GM19025 (cell line): Measurements from ENCODE around the gene REL.

ENCODE experiments used
- ATAC-seq: cut with Tn5 transposase; IDR thresholded peaks from one replicate; pipeline ENCODE4 v1.9.1; 2021; ENCODE audit warnings: mild to moderate bottlenecking, low read depth, moderate library complexity; ENCODE audit not compliant: unreplicated experiment

Gene REL

DNA sequence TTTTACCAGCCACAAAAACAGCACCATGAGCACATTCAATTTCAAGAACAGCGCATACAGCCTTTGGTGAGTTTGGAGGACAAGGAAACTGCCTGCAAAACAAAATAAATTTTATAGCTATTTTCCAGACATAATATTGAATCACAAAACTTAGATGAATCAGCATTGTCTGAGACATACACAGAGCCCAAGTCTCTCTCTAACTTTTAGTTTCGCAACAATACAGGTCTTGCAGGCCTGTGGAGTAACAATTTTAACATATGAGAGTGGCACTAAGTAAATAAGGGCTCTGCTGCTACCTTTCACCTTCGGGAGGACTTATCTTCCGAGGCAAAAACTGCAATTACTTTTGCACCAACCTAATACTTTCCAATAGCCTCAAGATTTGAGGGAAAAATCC lies 80.1 kb downstream of the REL start:
- no peak for ATAC-seq

DNA sequence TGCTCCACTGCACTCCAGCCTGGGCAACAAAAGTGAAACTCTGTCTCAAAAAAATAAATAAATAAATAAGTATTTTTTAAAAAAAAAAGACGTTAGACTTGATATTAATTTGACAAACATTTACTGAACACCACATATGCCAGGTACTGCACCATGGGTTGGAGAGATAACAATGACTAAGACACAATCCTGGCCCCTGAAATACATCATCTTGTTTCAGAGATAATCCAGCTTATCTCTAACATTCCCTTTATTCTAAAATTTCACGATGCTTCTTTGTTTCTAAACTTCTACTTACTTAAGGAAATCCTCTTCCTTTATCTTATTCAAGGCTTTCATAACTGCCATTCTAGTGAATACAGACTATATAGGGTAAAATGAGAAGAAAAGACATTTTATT lies 81.2 kb downstream of the REL start:
- no peak for ATAC-seq

DNA sequence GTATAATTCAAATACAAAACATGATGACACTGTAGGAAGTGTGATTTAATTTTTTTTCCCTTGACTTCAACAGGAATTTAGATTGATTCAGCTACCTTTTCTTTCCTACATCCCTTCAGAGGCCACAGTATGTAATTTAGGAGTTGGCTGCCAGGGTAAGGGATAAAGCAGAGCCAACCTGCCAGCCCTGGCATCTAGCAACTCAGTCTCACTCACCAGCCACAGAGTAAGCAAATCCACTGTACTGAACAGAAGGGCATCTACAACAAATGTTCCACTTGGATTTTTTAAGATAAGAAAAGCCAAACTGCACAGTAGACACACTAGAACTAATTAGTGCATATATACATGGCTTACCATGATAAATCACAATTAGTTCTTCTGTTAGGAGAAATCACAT lies 81.8 kb downstream of the REL start:
- ATAC-seq, result no peak

DNA sequence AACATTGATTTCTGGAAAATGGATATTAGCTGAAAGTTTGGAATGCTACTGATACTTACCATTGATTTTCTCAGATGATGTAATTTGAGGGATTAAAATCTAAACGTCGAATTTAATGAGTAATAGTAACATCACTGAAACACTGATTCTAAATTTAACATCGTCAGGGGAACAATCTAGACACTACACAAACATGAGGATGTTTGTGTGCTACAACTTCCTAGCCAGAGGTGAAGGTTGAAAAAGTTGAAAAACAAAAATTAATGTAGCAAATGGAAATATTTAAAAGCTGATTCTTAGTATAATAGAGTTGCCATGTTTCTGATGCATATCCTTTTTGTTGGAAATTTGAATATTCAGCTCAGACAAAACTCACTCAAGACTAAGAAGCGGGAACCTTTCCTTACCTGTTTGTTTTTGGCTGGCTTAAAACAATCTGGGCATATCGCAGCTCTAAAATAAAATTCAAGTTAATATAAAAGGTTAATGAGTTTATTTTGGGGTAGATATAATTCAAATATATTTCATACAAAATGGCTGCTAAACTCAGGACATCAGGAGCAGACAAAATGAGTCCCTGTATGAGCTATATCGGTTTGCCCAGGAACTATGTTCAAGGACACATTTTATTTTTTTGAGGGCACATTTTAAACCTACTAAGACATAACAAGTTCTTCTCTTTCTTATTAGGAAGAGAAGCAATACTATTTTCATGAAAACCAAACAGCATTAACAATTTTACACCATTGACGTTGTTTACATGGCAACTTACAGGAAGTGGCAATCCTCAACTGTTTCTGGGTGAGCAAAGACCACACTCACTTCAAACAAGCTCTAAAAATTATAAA lies 83.5 kb downstream of the REL start:
- ATAC-seq, result no peak

DNA sequence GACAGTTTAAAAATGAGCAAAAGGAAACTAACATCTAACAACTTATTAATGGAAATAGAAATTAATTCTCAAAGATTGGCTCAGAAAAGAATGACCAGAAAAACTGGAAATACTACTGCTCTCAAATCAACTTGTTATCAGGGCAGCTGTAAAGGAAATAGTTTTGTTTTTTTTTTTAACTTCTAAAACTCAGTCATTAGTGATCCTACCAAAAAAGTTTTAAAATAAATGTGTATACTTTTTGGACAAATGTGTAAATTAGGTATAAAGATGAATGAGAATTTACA lies 84.1 kb downstream of the REL start:
- no peak for ATAC-seq

DNA sequence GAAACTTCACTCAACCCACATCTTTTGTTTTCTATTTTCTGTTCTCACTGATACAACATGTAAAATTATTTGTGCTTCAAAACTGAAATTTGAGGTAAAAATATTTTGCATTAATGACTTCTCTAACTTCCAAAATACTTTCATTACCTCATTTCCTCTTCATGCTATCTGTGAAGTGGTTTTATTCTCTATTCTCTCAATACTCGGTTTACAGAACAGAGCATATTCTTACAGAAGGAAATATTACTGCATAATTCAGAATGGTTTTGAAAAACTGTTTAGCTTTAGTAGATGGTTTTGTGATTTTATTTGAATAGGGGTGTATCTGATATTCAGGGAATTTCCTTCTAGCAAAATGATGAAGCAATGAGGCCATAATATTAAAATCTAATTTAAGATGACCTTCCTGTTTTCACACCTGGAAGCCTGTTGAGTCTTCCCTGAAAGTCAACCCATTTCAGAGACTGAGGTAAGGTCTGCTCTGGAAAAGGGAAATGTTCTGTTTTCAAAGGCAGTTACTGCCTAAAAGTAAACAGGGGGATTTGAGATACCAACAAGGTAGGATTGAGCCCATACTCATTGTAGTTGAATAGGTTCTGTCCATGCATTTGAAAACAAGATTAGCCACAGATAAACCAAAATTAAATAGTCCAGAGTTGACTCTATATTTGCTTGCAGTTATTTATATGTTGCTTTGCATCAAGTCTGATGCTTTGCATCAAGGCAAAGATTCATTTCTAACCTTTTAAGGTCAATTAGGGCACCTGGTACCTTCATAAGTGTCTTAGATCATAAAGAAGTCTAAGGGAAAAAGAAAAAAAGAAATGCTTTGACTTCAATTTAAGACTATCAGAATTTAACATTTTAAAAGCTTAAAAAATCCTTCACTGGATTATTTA lies 85.4 kb downstream of the REL start:
- ATAC-seq, result no peak

DNA sequence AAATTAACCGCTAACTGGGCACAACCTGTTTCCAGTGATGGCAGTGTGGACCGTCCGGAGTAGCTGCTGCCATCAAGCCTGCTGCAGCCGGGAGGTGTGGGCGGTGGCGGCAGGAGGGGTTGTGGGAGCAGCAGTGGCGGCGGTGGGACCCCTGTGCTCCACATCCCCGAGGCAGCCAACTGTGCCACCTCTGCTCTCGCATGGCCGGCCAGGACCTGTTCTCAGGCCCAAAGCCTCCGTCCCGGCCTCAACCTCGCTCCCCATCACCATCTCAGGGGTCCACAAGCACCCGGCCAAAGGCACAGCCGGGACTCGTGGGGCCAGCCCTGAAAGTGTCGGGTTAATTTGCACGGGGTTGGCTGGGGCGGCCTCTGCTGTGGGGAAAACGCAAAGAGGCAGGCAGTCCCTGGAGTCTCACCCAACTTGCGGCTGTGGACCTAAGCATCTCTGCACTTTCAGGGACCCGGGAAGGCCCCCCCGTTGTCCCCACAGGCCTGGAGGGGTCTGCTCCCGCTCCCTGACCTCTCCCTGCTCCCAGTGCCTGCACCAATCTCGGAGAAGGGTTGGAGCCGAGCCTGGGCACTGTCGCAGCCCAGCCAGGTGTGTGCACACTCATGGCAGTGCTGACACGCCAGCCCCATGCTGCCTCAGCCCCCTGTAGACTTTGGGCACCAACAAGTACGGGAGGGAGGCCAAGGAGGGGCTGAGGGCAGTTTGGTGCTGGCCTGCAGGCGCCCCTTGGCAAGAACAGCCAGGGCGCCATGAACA lies 91.7 kb downstream of the REL start:
- ATAC-seq, result no peak

DNA sequence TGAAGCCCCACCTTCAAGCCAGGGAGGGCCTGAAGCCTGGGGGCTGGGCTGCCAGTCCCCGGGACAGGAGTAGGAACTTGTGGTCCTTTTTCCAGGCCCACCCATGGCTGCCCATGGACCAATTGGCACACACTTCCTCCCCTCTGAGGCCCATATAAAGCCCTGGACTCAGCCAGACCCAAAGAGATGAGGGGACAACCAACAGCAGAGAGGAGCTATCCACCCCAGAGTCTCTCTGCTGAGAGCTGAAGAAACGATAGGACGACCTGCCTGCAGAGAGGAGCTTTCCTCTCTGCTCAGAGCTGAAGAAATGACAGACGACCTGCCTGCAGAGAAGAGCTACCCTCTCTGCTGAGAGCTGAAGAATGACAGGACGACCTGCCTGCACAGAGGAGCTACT lies 92.3 kb downstream of the REL start:
- ATAC-seq, result no peak

DNA sequence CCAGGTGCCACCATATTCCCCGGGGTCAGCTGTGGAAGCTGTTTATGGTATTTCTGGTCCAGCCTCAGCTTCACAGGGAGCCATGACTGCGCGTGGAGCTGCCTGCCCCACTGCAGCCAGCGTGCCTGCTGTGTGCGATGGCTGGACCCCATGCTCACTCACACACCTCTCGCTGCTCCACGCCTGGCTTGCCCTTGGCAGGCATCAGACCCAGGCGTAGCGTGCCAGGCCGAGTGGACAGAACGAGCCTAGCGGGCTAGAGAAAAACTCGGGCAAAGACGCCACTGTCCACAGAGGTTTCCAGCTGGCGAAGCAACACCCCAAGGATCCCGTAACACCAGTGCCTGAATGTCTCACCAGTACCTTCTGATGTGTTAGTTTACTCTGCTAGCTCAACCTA lies 93.3 kb downstream of the REL start:
- no peak for ATAC-seq
